Fibroblast of the aortic adventitia (primary cell): Measurements from ENCODE around the gene ZNF664. TPM values are rescaled to one million over a fixed set of nuclear protein-coding genes. Genes with fewer than 3 reads are reported as not detected.

Source experiments
- DNase-seq: peaks from one replicate; pipeline ENCODE4 v3.0.0-alpha.2; 2010; ENCODE audit warnings: low read depth
- H3K4me3 ChIP-seq: 2 replicates; pipeline ENCODE4 v1.5.1; 2011; ENCODE audit warnings: low read depth, mild to moderate bottlenecking, control low read depth, low read length, moderate library complexity
- total RNA-seq: library from RNA; depleted of rRNA; stranded (reverse); fragments of >200 nt; gene quantifications from 2 replicates; pipeline ENCODE4 v1.2.3, GENCODE V29; 2012; ENCODE audit warnings: low replicate concordance
- TF ChIP-seq, protein P1 (sequence below): IDR thresholded peaks from 2 replicates; pipeline ENCODE4 v1.5.1; 2011; ENCODE audit warnings: mild to moderate bottlenecking, low read length, control low read depth, inconsistent platforms; ENCODE audit not compliant: insufficient read depth

The ZNF664 gene
- total RNA-seq: 28.3 and 73.3 TPM in 2 replicates

DNA sequence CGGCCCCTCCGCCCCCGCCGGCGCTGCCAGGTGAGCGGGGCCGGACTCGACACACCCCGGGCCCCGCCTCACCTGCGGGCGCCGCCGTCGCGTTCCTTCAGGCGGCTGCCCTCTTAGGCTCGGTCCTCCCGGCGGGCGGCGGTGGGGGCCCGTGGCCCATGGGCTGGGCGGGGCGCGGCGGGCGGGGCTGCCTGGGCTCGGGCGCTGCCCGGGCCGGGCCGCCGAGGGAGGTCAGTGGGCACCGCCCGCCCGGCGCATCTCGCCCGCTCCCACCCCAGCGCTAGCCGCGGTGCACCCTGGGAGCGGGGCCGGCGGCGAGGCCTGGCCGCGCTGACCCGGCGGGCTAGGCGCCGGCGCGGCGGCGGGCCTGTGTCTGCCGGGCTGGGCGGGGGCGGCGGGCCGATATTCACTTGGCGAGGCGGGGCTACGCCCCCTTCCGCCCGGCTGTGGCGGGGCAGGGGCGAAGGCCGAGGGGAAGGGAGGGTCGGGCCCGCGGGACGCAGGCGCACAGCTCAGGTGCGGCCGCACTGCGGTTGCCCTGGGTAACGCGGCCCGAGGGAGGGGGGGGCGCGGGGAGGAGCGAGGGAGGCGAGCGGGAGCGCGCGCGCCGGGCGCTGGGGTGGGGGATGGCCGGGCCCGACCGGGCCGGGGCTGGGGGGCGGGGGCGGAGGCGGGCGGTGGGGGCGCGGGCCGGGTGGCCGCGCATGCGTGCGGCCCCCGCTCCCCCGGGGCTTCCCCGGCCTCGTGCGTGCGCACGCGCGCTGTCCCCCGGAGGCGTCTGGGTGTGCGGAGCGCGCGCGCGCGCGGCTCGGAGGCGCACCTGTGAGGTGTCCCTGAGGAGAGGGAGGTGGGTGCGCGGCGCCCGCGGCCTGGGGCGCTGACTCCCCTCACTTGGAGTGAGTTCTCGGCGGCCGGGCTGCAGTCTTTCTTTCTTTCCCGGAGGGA is at the start of gene ZNF664, which contains the start of gene CCDC92:
Gene ZNF664, plus strand, starts transcription at position 759 of the 945 bp plus-strand sequence. CDS start 38,930 bp downstream, outside the sequence.
Gene CCDC92, minus strand, starts transcription at position 375 of the 945 bp plus-strand sequence. CDS start 28,526 bp downstream, outside the sequence.
- H3K4me3 ChIP-seq: peak within 1 kb of the TSS; percentile 80
- DNase-seq: peak; percentile 84
- TF ChIP-seq, protein P1, sequence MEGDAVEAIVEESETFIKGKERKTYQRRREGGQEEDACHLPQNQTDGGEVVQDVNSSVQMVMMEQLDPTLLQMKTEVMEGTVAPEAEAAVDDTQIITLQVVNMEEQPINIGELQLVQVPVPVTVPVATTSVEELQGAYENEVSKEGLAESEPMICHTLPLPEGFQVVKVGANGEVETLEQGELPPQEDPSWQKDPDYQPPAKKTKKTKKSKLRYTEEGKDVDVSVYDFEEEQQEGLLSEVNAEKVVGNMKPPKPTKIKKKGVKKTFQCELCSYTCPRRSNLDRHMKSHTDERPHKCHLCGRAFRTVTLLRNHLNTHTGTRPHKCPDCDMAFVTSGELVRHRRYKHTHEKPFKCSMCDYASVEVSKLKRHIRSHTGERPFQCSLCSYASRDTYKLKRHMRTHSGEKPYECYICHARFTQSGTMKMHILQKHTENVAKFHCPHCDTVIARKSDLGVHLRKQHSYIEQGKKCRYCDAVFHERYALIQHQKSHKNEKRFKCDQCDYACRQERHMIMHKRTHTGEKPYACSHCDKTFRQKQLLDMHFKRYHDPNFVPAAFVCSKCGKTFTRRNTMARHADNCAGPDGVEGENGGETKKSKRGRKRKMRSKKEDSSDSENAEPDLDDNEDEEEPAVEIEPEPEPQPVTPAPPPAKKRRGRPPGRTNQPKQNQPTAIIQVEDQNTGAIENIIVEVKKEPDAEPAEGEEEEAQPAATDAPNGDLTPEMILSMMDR: no peak

DNA sequence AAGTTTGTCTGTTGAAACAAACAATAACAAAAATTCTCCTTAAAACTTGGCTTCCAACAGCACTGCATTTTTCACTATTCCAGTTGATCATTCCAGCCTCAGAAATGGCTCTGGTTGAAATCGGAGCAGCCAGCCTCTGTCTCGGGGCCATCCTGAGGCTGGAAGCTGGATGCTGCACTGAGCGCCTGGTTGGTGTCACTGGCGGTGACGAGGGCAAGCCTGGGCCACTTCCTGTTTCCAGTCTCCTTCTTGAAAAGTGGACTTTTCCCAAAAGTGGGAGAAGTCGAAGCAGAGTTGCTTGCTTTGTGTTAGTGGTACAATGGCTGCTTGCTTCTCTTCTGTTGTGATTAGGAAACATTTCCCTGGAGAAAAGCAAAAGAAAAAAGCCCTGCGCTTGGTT is 49.1 kb upstream of the ZNF664 start:
- DNase-seq: no peak
- no peak overlapping the region for H3K4me3 ChIP-seq
- TF ChIP-seq, protein P1: no peak

DNA sequence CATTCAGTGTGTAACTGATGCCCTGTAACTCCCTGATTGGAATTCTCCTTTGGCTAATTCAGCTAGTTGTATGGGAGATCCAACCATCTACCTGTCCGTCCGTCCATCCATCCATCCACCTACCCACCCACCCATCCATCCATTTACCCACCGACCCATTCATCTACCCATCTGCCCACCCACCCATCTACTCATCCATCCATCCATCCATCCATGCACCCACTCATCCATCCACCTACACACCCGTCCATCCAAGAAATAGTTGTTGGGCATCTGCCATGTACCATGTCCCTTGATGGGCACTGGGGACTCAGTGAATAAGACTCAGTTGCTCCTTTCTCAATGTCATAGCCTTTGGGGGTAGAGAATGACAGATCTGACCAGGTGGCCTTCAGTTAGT is 48.5 kb upstream of the ZNF664 start:
- TF ChIP-seq, protein P1: no peak
- H3K4me3 ChIP-seq: no peak overlapping the region
- DNase-seq: no peak

DNA sequence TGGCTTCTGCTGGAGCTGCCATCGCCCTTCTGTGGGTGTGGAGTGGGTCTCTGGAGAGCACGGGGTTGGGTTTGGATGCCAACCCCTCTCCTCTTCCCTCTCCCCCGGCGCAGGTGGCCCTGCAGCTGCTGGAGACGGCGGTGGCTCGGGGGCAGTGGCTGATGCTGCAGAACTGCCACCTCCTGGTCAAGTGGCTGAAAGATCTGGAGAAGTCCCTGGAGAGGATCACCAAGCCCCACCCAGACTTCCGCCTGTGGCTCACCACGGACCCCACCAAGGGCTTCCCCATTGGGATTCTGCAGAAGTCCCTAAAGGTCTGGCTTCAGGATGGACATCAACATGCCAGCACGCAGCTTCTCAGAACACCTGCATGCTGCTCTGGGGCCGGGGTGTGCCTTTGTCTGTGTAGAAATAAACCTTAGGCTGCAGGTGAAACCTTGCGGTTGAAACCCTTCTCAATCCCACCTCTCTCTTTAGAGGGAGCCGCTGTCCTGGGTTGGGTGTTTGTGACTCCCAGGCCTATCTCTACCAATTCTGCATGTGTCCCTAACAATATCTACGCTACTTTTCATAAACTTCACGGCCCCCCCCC is 44.6 kb upstream of the ZNF664 start:
- DNase-seq: no peak
- no peak overlapping the region for H3K4me3 ChIP-seq
- TF ChIP-seq, protein P1: no peak

DNA sequence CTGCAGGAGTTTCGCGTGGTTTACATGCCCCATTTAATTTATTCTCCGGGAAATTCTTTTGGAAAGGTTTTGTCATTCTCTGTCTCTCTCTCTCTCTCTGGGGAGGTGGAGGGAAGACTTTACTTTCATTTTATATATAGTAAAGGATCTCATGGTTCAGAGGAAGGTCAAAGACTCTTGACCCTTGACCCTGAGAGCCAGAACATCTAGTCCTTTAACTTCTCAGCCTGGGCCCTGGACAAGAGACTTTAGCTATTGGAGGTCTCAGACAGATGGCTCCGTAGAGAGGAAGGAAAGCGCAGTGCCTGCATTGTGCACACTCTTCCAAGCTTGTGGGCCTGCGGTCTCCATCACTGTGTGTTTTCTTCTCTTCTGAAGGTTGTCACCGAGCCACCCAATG is 44.1 kb upstream of the ZNF664 start:
- no peak for DNase-seq
- H3K4me3 ChIP-seq: no peak overlapping the region
- TF ChIP-seq, protein P1: no peak

DNA sequence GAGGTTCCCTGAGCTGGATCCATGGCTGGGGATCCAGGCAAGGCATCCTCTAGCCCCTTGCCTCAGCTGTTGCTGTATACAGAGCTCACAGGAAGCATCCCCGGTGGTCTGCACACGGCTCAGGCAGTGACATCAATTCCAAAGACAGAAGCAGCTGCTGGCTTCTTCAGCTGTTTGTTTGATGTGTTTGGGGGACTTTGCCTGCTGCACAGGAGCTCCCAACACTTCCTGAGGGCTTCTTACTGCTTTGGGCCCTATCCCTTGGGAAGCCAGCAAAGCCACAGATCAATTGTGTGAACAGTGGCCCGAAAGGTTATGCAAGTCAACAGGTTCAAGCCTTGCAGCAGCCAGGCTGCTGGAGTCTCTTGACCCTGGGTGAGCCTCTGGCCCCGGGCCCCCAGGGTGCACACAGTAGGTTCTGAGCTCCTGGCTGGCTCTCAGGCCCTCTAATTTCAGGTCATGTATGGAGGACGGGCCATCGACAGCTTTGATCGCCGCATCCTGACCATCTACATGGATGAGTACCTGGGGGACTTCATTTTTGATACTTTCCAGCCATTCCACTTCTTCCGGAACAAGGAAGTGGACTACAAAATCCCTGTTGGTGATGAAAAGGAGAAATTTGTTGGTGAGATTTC is 43.0 kb upstream of the ZNF664 start:
- no peak for DNase-seq

More for the DNA sequence above, 43.0 kb upstream of the ZNF664 start:
- no peak overlapping the region for H3K4me3 ChIP-seq
- TF ChIP-seq, protein P1: no peak
